ENCODE data around the gene VWA1.
"Not testable (repeated sequence)": the region's sequence is repeated elsewhere in the genome, so short reads cannot be mapped to it uniquely, and the experiment has no call there.

The VWA1 gene

GRCh38 chr1:1423245-1423597, 12.3 kb upstream of the VWA1 start:
- DNase-seq (ENCODE audit: low read depth in 2 of 2): no peak

GRCh38 chr1:1424707-1425106, 10.8 kb upstream of the VWA1 start:
- no peak for DNase-seq (ENCODE audit: low read depth in 2 of 2)

GRCh38 chr1:1425426-1425752, 10.1 kb upstream of the VWA1 start:
- no peak for DNase-seq (ENCODE audit: low read depth in 2 of 2)

- no peak for DNase-seq (ENCODE audit: low read depth in 2 of 2)
Measured at GRCh38 chr1:1425753-1426495, 9.6 kb upstream of the VWA1 start.

- no peak for DNase-seq (ENCODE audit: low read depth in 2 of 2)
Measured at GRCh38 chr1:1426496-1427105, 8.9 kb upstream of the VWA1 start.

GRCh38 chr1:1427106-1427819, 8.2 kb upstream of the VWA1 start:
- DNase-seq (ENCODE audit: low read depth in 2 of 2): no peak

- no peak for DNase-seq (ENCODE audit: low read depth in 2 of 2)
Measured at GRCh38 chr1:1427820-1428148, 7.7 kb upstream of the VWA1 start.

- DNase-seq (ENCODE audit: low read depth in 2 of 2): no peak
Measured at GRCh38 chr1:1428174-1428573, 7.3 kb upstream of the VWA1 start.

- DNase-seq (ENCODE audit: low read depth in 2 of 2): not testable (repeated sequence)
Measured at GRCh38 chr1:1428967-1429366, 6.5 kb upstream of the VWA1 start.

- DNase-seq (ENCODE audit: low read depth in 2 of 2): no peak
Measured at GRCh38 chr1:1429671-1430073, 5.8 kb upstream of the VWA1 start.

- DNase-seq (ENCODE audit: low read depth in 2 of 2): no peak
Measured at GRCh38 chr1:1430114-1430982, 5.1 kb upstream of the VWA1 start.

GRCh38 chr1:1430992-1431844, 4.3 kb upstream of the VWA1 start:
- DNase-seq (ENCODE audit: low read depth in 2 of 2): no peak

- no peak for DNase-seq (ENCODE audit: low read depth in 2 of 2)
Measured at GRCh38 chr1:1431845-1432273, 3.6 kb upstream of the VWA1 start.

- no peak for DNase-seq (ENCODE audit: low read depth in 2 of 2)
Measured at GRCh38 chr1:1432274-1432950, 3.1 kb upstream of the VWA1 start.

GRCh38 chr1:1432951-1433803, 2.3 kb upstream of the VWA1 start:
- DNase-seq (ENCODE audit: low read depth in 2 of 2): no peak

- no peak for DNase-seq (ENCODE audit: low read depth in 2 of 2)
Measured at GRCh38 chr1:1433804-1434130, 1.7 kb upstream of the VWA1 start.

- no peak for DNase-seq (ENCODE audit: low read depth in 2 of 2)
Measured at GRCh38 chr1:1434131-1434823, 1.2 kb upstream of the VWA1 start.

GRCh38 chr1:1434824-1435105, 725 bp upstream of the VWA1 start:
- DNase-seq (ENCODE audit: low read depth in 2 of 2): no peak

- no peak for DNase-seq (ENCODE audit: low read depth in 2 of 2)
Measured at GRCh38 chr1:1435911-1436629, 580 bp downstream of the VWA1 start.

Data from stimulated activated CD8-positive, alpha-beta memory T cell treated with anti-CD3 and anti-CD28 coated beads, Interleukin-7, amount 100 ng/mL, for 1 hour (primary cell).